Measurements from ENCODE around the gene LCE6A.
A peak's percentile ranks its signal among the peaks of the same experiment; 100 is the strongest.

The LCE6A gene

GRCh38 chr1:152873495-152873894, 30.8 kb downstream of the LCE6A start:
- peak; percentile 69 to 73 for DNase-seq (ENCODE audit: low read depth in 2 of 2)

- no peak for DNase-seq (ENCODE audit: low read depth in 2 of 2)
These were observed 34.2 kb downstream of the LCE6A start for GRCh38 chr1:152876827-152877226.

- DNase-seq (ENCODE audit: low read depth in 2 of 2): no peak
These were observed 35.4 kb downstream of the LCE6A start, which contains the start of gene SMCP for GRCh38 chr1:152878042-152878441. Gene SMCP (plus strand): TSS chr1:152878322. CDS start chr1:152884423, 6,101 bp downstream.

GRCh38 chr1:152879559-152880198, 37.0 kb downstream of the LCE6A start:
- DNase-seq (ENCODE audit: low read depth in 2 of 2): no peak

- DNase-seq (ENCODE audit: low read depth in 2 of 2): no peak
These were observed 37.7 kb downstream of the LCE6A start for GRCh38 chr1:152880316-152880715.

- no peak for DNase-seq (ENCODE audit: low read depth in 2 of 2)
These were observed 38.3 kb downstream of the LCE6A start for GRCh38 chr1:152880907-152881306.

GRCh38 chr1:152884085-152884484, 41.4 kb downstream of the LCE6A start:
- DNase-seq (ENCODE audit: low read depth in 2 of 2): no peak

- no peak for DNase-seq (ENCODE audit: low read depth in 2 of 2)
These were observed 41.9 kb downstream of the LCE6A start for GRCh38 chr1:152884506-152884905.

GRCh38 chr1:152884966-152885624, 42.4 kb downstream of the LCE6A start:
- DNase-seq (ENCODE audit: low read depth in 2 of 2): peak in 1 of 2 experiments; percentile 21

- DNase-seq (ENCODE audit: low read depth in 2 of 2): no peak
These were observed 43.4 kb downstream of the LCE6A start for GRCh38 chr1:152886085-152886484.

GRCh38 chr1:152886758-152887409, 44.2 kb downstream of the LCE6A start:
- DNase-seq (ENCODE audit: low read depth in 2 of 2): no peak

GRCh38 chr1:152888126-152888525, 45.5 kb downstream of the LCE6A start:
- no peak for DNase-seq (ENCODE audit: low read depth in 2 of 2)

Measured in fibroblast of skin of left quadriceps (primary cell).